Osteocyte (in vitro differentiated cells): ENCODE measurements around the gene PKP1. TPM values are rescaled to one million over a fixed set of nuclear protein-coding genes. Genes with fewer than 3 reads are reported as not detected.
A peak's percentile ranks its signal among the peaks of the same experiment; 100 is the strongest.

Experiments used
- DNase-seq: peaks from one replicate; pipeline ENCODE4 v3.0.0; 2021; ENCODE audit warnings: mixed read lengths; ENCODE audit not compliant: unreplicated experiment; ENCODE audit errors: extremely low spot score
- H3K27ac Mint-ChIP-seq: one replicate; pipeline ENCODE4 v1.8.0; 2021; ENCODE audit warnings: mild to moderate bottlenecking, mixed read lengths; ENCODE audit not compliant: unreplicated experiment
- H3K27me3 Mint-ChIP-seq: one replicate; pipeline ENCODE4 v1.8.0; 2021; ENCODE audit warnings: mixed read lengths; ENCODE audit not compliant: unreplicated experiment
- H3K36me3 Mint-ChIP-seq: one replicate; pipeline ENCODE4 v1.8.0; 2021; ENCODE audit warnings: mixed read lengths; ENCODE audit not compliant: unreplicated experiment
- H3K4me1 Mint-ChIP-seq: one replicate; pipeline ENCODE4 v1.8.0; 2021; ENCODE audit warnings: mixed read lengths; ENCODE audit not compliant: unreplicated experiment
- H3K4me3 Mint-ChIP-seq: one replicate; pipeline ENCODE4 v1.8.0; 2021; ENCODE audit warnings: mild to moderate bottlenecking, moderate library complexity, mixed read lengths; ENCODE audit not compliant: unreplicated experiment
- H3K9me3 Mint-ChIP-seq: one replicate; pipeline ENCODE4 v1.8.0; 2021; ENCODE audit warnings: mixed read lengths; ENCODE audit not compliant: unreplicated experiment
- CTCF ChIP-seq: fragments of 200-600 bp; sonication (generic); IDR thresholded peaks from 2 replicates; pipeline ENCODE4 v1.5.0; 2021; ENCODE audit warnings: antibody characterized with exemption, mild to moderate bottlenecking, moderate library complexity
- total RNA-seq: library from RNA; stranded (reverse); gene quantifications from 2 replicates; pipeline ENCODE4 v1.2.1, GENCODE V29; 2021

The PKP1 gene
- total RNA-seq, 1 donor from 2014 or later, result not detected

DNA sequence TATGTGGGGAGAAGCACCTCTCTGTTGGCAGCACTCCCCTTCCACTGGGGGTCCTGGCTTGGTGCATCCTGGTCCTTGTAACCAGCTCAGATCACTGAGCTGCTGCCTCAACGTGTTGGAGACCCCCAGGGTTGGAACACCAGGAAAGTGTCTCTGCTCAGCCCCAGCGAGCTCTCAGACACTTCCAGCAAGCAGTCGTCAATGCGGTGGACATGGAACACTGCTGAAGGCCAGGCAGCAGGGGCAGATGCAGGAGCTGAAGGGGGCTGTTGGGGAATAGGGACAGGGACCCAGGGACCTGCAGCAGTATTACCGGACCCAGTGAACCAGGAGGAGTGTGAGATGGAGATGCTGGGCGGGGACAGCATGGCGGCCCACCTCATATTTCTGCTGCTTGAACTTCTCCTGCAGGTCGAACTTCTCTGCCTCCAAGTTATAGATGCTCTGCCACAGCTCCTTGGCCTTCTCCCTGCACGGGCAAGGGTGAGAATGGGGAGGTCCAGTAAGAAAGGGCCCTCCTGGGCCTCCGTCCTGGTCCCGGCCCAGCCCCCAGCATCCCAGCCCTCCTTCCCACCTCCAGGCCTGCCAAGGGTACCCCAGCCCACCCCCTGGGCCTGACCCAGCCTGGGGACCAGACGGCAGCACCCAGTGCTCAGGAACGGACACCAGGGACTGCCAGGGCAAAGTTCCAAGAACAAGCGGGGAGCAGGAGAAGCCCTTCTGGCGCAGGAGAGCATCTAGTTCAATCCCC lies 77.8 kb downstream of the PKP1 start:
- H3K4me3 Mint-ChIP-seq, result no peak overlapping the region
- DNase-seq, result no peak
- no peak overlapping the region for H3K27ac Mint-ChIP-seq
- no peak for TF ChIP-seq CTCF
- H3K36me3 Mint-ChIP-seq, result no peaks in the 10 kb centered on the region
- H3K4me1 Mint-ChIP-seq, result no peaks in the 10 kb centered on the region
- no peaks in the 10 kb centered on the region for H3K9me3 Mint-ChIP-seq
- H3K27me3 Mint-ChIP-seq, result peaks cover 23% of the 10 kb centered on the region

GRCh38 chr1:201361652-201362504 lies 78.6 kb downstream of the PKP1 start:
- H3K27ac Mint-ChIP-seq, result no peak overlapping the region
- no peaks in the 10 kb centered on the region for H3K4me1 Mint-ChIP-seq
- H3K4me3 Mint-ChIP-seq, result no peak overlapping the region
- no peaks in the 10 kb centered on the region for H3K9me3 Mint-ChIP-seq
- TF ChIP-seq CTCF, result peak; percentile 93
- no peak for DNase-seq
- H3K36me3 Mint-ChIP-seq, result no peaks in the 10 kb centered on the region
- peaks cover 25% of the 10 kb centered on the region for H3K27me3 Mint-ChIP-seq

DNA sequence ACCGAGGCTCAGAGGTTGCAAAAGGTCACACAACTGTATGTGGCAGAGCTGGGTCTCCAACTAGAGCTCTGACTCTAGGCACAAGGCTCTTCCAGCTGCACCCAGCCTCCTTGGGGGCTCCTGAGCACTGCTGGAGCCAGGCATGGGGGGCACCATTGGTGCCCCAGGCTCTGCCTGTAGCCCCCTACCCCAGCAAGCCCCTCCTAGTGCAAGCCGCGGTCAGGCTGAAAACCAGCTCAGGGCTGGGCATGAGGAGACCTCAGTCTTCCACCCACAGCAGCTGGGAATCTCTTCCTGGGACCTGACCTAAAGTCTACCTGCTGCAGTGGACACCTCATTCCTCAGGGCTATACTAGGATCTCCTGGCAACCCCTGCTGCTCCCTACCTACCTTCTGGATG lies 79.6 kb downstream of the PKP1 start:
- DNase-seq, result no peak
- Mint-ChIP-seq H3K9me3 (no peaks in the 10 kb centered on the region), H3K27me3 (peaks cover 36% of the 10 kb centered on the region), H3K4me3 (no peak overlapping the region), H3K27ac (no peak overlapping the region), H3K4me1 (no peaks in the 10 kb centered on the region), H3K36me3 (peaks cover 2% of the 10 kb centered on the region)
- TF ChIP-seq CTCF, result no peak

- no peak overlapping the region for H3K4me3 Mint-ChIP-seq
- H3K27me3 Mint-ChIP-seq, result peaks cover 40% of the 10 kb centered on the region
- no peak overlapping the region for H3K27ac Mint-ChIP-seq
- DNase-seq, result no peak
- no peak for TF ChIP-seq CTCF
- no peaks in the 10 kb centered on the region for H3K9me3 Mint-ChIP-seq
- H3K4me1 Mint-ChIP-seq, result no peaks in the 10 kb centered on the region
- peaks cover 2% of the 10 kb centered on the region for H3K36me3 Mint-ChIP-seq
Observed at GRCh38 chr1:201363467-201363866, 80.2 kb downstream of the PKP1 start.

DNA sequence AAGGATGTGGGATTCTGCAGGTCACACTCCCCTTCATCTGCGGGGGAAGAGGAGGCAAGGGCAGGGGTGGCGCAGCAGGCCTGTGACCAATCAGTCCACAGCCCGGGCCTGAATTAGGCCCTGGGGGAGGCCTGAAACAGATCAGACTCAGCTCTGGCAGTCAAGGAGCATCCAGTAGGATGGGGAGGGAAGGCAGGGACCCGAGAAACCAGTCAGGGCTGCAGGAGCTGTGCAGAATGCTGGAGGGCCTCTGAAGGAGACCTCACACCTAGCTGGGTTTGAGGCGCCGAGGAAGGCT lies 81.5 kb downstream of the PKP1 start:
- Mint-ChIP-seq H3K9me3 (no peaks in the 10 kb centered on the region), H3K27ac (no peak overlapping the region), H3K4me1 (no peaks in the 10 kb centered on the region), H3K4me3 (no peak overlapping the region), H3K36me3 (peaks cover 2% of the 10 kb centered on the region), H3K27me3 (peaks cover 42% of the 10 kb centered on the region)
- DNase-seq, result no peak
- no peak for TF ChIP-seq CTCF
